ENCODE measurements around the gene TRAF6. TPM values are rescaled to one million over a fixed set of nuclear protein-coding genes. Genes with fewer than 3 reads are reported as not detected.

Gene TRAF6
- total RNA-seq, 2 donors from 2014 or later, result 10.3 to 19.0 TPM

- no peak overlapping the region for H3K4me3 ChIP-seq
- H3K9me3 ChIP-seq, result no peaks in the 10 kb centered on the region
- intact Hi-C loops (cut with DNase I), result no loop called here
- WGBS, result 62% methylated on average over 7 of the region's 7 CpGs
- H3K27ac ChIP-seq, result no peak overlapping the region
- no peaks in the 10 kb centered on the region for H3K36me3 ChIP-seq
- DNase-seq (ENCODE audit: low spot score), result no peak
- TF ChIP-seq, protein P1, sequence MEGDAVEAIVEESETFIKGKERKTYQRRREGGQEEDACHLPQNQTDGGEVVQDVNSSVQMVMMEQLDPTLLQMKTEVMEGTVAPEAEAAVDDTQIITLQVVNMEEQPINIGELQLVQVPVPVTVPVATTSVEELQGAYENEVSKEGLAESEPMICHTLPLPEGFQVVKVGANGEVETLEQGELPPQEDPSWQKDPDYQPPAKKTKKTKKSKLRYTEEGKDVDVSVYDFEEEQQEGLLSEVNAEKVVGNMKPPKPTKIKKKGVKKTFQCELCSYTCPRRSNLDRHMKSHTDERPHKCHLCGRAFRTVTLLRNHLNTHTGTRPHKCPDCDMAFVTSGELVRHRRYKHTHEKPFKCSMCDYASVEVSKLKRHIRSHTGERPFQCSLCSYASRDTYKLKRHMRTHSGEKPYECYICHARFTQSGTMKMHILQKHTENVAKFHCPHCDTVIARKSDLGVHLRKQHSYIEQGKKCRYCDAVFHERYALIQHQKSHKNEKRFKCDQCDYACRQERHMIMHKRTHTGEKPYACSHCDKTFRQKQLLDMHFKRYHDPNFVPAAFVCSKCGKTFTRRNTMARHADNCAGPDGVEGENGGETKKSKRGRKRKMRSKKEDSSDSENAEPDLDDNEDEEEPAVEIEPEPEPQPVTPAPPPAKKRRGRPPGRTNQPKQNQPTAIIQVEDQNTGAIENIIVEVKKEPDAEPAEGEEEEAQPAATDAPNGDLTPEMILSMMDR (IDR thresholded peaks at IDR 0.05), result no peak
- TF ChIP-seq POLR2AphosphoS5 (IDR thresholded peaks at IDR 0.05) (no peak), POLR2A (IDR thresholded peaks at IDR 0.05) (no peak)
- H3K4me1 ChIP-seq (replicated peaks), result no peaks in the 10 kb centered on the region
- H3K27me3 ChIP-seq (replicated peaks; ENCODE audit: insufficient read depth), result no peaks in the 10 kb centered on the region
Measured at GRCh38 chr11:36507824-36508489, 2.1 kb downstream of the TRAF6 start.

DNA sequence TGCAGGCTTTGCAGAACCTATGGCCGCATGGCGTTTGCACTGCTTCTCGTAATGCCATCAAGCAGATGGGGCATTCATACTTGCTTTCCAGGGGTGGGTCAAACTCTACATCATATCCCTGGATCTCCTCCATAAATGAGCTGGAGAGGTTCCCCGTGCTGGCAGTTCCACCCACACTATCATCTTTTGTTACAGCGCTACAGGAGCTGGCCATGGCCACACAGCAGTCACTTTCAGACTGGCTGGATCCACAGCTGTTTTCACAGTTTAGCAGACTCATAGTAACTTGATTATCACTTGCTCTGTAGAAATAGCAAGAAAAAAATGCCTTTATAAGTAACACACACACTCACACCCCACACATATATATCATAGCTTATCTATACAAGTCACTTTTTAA, 8.8 kb downstream of the TRAF6 start:
- Histone ChIP-seq H3K4me3 (no peak overlapping the region), H3K27ac (no peak overlapping the region), H3K36me3 (no peaks in the 10 kb centered on the region), H3K4me1 (replicated peaks) (no peaks in the 10 kb centered on the region), H3K9me3 (no peaks in the 10 kb centered on the region), H3K27me3 (replicated peaks; ENCODE audit: insufficient read depth) (no peaks in the 10 kb centered on the region)
- TF ChIP-seq, protein P1 (IDR thresholded peaks at IDR 0.05), result no peak
- TF ChIP-seq POLR2AphosphoS5 (IDR thresholded peaks at IDR 0.05) (no peak), POLR2A (IDR thresholded peaks at IDR 0.05) (no peak)
- 81% methylated on average over 5 of the region's 5 CpGs for WGBS
- DNase-seq (ENCODE audit: low spot score), result no peak
- intact Hi-C loops (cut with DNase I), result no loop called here

- Histone ChIP-seq H3K27me3 (replicated peaks; ENCODE audit: insufficient read depth) (no peaks in the 10 kb centered on the region), H3K4me3 (no peak overlapping the region), H3K27ac (no peak overlapping the region), H3K36me3 (peaks cover 0 to 3% of the 10 kb centered on the region in 2 donors), H3K9me3 (no peaks in the 10 kb centered on the region), H3K4me1 (replicated peaks) (no peaks in the 10 kb centered on the region)
- 58% methylated on average over 1 of the region's 1 CpG for WGBS
- intact Hi-C loops (cut with DNase I), result no loop called here
- no peak for DNase-seq (ENCODE audit: low spot score)
- no peak for TF ChIP-seq POLR2AphosphoS5 (IDR thresholded peaks at IDR 0.05)
- TF ChIP-seq, protein P1 (IDR thresholded peaks at IDR 0.05), result no peak
- TF ChIP-seq POLR2A (IDR thresholded peaks at IDR 0.05), result no peak
Measured at GRCh38 chr11:36500315-36500721, 9.8 kb downstream of the TRAF6 start.

DNA sequence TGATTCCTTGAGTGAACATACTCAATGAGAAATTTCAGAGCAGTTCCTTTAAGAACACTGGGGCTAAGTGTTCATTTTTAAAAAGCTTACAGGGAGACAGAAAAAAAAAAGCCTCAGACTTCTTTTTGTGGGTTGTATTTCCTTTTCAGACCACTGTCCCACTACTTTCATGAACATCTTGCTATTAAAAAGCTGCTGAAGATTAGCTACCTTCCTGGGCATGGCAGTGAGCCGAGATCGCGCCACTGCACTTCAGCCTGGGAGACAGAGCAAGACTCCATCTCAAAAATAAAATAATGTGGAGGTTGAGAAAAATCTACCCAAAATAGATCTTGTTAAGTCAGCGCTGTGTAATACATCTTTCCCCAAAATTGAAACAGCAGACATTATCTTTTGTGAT, 10.8 kb downstream of the TRAF6 start:
- WGBS, result 92% methylated on average over 4 of the region's 4 CpGs
- no peak for DNase-seq (ENCODE audit: low spot score)
- Histone ChIP-seq H3K27ac (no peak overlapping the region), H3K9me3 (no peaks in the 10 kb centered on the region), H3K36me3 (peaks cover 0 to 3% of the 10 kb centered on the region in 2 donors), H3K27me3 (replicated peaks; ENCODE audit: insufficient read depth) (no peaks in the 10 kb centered on the region), H3K4me3 (no peak overlapping the region), H3K4me1 (replicated peaks) (no peaks in the 10 kb centered on the region)
- TF ChIP-seq, protein P1 (IDR thresholded peaks at IDR 0.05), result no peak
- TF ChIP-seq POLR2AphosphoS5 (IDR thresholded peaks at IDR 0.05) (no peak), POLR2A (IDR thresholded peaks at IDR 0.05) (no peak)
- intact Hi-C loops (cut with DNase I), result no loop called here

DNA sequence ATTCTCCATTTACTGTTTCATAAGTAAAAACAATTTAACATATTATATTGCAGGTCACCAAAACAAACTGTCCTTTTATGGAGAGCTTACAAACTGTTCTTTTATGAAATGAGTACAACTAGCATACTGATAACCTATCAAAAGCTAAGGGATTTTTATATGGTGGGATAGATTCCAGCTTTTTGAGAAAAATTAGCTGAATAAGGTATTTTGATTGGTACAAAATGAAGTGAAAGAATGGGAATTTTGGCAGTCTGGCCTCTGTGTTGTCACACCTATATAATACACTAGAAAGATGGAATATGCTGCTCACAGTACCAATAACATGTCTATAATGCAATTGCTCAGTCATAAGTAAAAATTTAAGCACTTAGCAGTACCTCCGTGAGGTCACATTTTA, 11.4 kb downstream of the TRAF6 start:
- no peaks in the 10 kb centered on the region for H3K27me3 ChIP-seq (replicated peaks; ENCODE audit: insufficient read depth)
- no peaks in the 10 kb centered on the region for H3K4me1 ChIP-seq (replicated peaks)
- TF ChIP-seq POLR2AphosphoS5 (IDR thresholded peaks at IDR 0.05) (no peak), POLR2A (IDR thresholded peaks at IDR 0.05) (no peak)
- TF ChIP-seq, protein P1 (IDR thresholded peaks at IDR 0.05), result no peak
- DNase-seq (ENCODE audit: low spot score), result no peak
- WGBS, result 93% methylated on average over 1 of the region's 1 CpG
- H3K4me3 ChIP-seq, result no peak overlapping the region
- H3K36me3 ChIP-seq, result peaks cover 0 to 3% of the 10 kb centered on the region in 2 donors
- intact Hi-C loops (cut with DNase I), result no loop called here
- H3K9me3 ChIP-seq, result no peaks in the 10 kb centered on the region
- no peak overlapping the region for H3K27ac ChIP-seq

Data from prostate gland (tissue), 2 donors.